ENCODE data around the gene CRAMP1.

Gene CRAMP1

DNA sequence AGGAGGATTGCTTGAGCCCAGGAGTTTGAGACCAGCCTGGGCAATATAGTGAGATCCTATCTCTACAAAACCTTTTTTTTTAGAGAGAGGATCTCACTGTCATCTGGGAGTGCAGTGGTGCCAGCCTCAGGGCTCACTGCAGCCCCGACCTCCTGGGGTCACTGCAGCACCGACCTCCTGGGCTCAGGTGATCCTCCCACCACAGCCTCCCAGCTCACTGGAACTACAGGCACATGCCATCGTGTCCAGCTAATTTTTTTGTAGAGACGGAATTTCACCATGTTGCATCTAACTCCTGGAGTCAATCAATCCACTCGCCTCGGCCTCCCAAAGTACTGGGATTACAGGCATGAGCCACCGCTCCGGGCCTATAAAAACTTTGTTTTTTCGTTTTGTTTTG is 109.2 kb downstream of the CRAMP1 start:
- no peak for DNase-seq

DNA sequence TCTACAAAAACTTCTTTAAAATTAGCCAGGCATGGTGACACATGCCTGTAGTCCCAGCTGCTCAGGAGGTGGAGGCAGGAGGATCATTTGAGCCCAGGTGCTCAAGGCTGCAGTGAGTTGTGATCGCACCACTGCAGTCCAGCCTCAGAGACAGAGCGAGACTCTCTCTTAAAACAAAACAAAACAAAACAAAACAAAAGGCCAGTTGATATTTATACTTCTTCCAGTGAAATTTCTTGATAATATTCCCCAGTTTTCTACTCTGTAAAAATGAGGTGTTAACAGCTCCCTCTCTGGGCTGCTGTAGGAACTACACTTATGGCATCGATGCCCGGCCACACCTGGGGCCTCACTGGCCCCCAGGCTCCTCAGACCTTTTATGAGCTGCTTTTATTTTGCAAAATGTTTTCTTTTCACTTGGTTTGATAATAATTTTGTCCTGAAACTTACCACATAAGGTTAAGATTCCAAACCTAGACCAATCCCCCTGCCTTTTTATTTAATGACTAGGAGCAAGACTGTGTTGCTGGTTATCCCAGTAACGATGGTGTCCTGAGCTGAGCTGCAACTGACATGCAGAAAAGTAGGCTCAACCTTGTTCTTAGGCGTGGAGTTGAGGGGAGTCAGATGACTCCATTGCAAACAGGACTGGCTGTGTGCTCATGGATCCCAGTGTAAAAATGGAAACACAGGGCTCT is 111.4 kb downstream of the CRAMP1 start:
- no peak for DNase-seq

DNA sequence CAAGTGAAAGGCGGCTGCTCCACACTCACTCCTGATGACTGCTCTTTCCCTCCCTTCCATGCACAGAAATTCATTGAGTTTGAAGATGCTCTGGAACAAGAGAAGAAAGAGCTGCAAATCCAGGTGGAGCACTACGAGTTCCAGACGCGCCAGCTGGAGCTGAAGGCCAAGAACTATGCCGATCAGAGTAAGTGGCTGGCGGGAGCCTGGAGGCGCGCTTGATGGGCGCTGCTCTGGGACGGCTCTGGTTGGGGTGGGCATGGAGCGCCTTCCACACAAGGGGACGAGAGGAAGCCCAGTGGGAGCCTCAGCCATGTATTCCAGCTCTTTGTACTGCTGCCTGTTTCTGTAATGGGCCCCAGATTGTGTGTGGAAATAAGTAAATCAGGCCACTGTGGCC is 112.3 kb downstream of the CRAMP1 start:
- DNase-seq: no peak

DNA sequence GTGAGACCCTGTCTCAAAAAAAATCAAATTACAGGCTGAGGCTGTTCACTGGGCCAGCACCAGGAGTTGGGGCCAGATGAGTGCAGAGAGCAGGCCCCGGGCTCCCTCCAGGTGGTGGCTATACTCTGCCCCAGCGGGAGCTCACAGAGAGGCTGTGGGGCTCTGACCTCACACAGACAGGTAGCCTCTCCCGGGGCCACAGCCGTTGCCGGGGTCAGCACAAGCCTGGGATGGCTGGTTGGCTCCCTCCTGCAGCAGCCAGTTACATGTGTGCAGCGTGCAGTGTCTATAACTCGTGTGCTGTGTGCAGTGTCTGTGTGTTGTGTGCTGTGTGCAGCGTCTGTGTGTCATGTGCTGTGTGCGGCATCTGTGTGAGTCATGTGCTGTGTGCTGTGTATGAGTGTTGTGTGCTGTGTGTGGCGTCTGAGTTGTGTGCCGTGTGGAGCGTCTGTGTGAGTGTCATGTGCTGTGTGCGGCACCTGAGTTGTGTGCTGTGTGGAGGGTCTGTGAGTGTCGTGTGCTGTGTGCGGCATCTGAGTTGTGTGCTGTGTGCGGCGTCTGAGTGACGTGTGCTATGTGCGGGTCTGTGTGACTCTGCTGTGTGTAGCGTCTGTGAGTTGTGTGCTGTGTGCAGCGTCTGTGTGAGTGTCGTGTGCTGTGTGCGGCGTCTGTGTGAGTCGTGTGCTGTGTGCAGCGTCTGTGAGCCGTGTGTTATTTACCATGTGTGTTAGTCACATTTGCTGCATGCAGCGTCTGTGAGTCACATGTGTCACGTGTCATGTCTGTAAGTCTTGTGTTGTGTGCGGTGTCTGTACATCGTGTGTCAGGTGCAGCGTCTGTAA is 114.7 kb downstream of the CRAMP1 start:
- no peak for DNase-seq

Measured in NCI-H2171 treated with DMSO at 0.1 percent for 48 hours (cell line).